ENCODE data around the gene GEMIN7.

Gene GEMIN7

GRCh38 chr19:45059258-45059965, 19.6 kb upstream of the GEMIN7 start:
- peak; percentile 78 for DNase-seq (ENCODE audit: insufficient read length, low spot score)
- peak; percentile 40 for FAIRE-seq

- FAIRE-seq (no peak), DNase-seq (ENCODE audit: insufficient read length, low spot score) (no peak)
These were observed 17.1 kb upstream of the GEMIN7 start for GRCh38 chr19:45061965-45062364.

- DNase-seq (ENCODE audit: insufficient read length, low spot score) = no peak
- no peak for FAIRE-seq
These were observed 14.9 kb upstream of the GEMIN7 start for GRCh38 chr19:45063851-45064801.

GRCh38 chr19:45066921-45067661, 12.0 kb upstream of the GEMIN7 start:
- no peak for FAIRE-seq

GRCh38 chr19:45068041-45068440, 11.0 kb upstream of the GEMIN7 start:
- FAIRE-seq (no peak), DNase-seq (ENCODE audit: insufficient read length, low spot score) (no peak)

More at GRCh38 chr19:45066921-45067661, 12.0 kb upstream of the GEMIN7 start:
- DNase-seq (ENCODE audit: insufficient read length, low spot score) = no peak

GRCh38 chr19:45069056-45069455, 10.0 kb upstream of the GEMIN7 start:
- FAIRE-seq = no peak
- no peak for DNase-seq (ENCODE audit: insufficient read length, low spot score)

- DNase-seq (ENCODE audit: insufficient read length, low spot score) (no peak), FAIRE-seq (no peak)
These were observed 8.8 kb upstream of the GEMIN7 start for GRCh38 chr19:45070214-45070613.

- DNase-seq (ENCODE audit: insufficient read length, low spot score) = no peak
- no peak for FAIRE-seq
These were observed 8.1 kb upstream of the GEMIN7 start for GRCh38 chr19:45070861-45071544.

GRCh38 chr19:45071545-45071938, 7.5 kb upstream of the GEMIN7 start:
- FAIRE-seq (no peak), DNase-seq (ENCODE audit: insufficient read length, low spot score) (no peak)

GRCh38 chr19:45071969-45072790, 6.9 kb upstream of the GEMIN7 start:
- no peak for DNase-seq (ENCODE audit: insufficient read length, low spot score)
- FAIRE-seq = no peak

GRCh38 chr19:45074744-45075300, 4.2 kb upstream of the GEMIN7 start:
- DNase-seq (ENCODE audit: insufficient read length, low spot score) (no peak), FAIRE-seq (no peak)

- DNase-seq (ENCODE audit: insufficient read length, low spot score) (peak; percentile 75), FAIRE-seq (peak; percentile 40)
These were observed 3.6 kb upstream of the GEMIN7 start for GRCh38 chr19:45075301-45076028.

GRCh38 chr19:45076029-45076850, 2.8 kb upstream of the GEMIN7 start, which contains the start of gene ZNF296:
ZNF296 (minus strand) TSS chr19:45076478; CDS start chr19:45076373, 105 bp downstream.
- FAIRE-seq (no peak), DNase-seq (ENCODE audit: insufficient read length, low spot score) (peak; percentile 76)

- FAIRE-seq (no peak), DNase-seq (ENCODE audit: insufficient read length, low spot score) (no peak)
These were observed 2.0 kb upstream of the GEMIN7 start for GRCh38 chr19:45076851-45077730.

- FAIRE-seq (no peak), DNase-seq (ENCODE audit: insufficient read length, low spot score) (no peak)
These were observed 534 bp upstream of the GEMIN7 start for GRCh38 chr19:45078390-45079062.

- DNase-seq (ENCODE audit: insufficient read length, low spot score) = no peak
- no peak for FAIRE-seq
These were observed 881 bp downstream of the GEMIN7 start for GRCh38 chr19:45079911-45080370.
